Panc1 (cell line): ENCODE results near the gene RHOG. TPM values are rescaled to one million over a fixed set of nuclear protein-coding genes. Genes with fewer than 3 reads are reported as not detected.

Source experiments
- ATAC-seq: fragments of 200-7000 bp; cut with Tn5 transposase; 2 replicates; pipeline ENCODE4 v1.9.1; 2020; ENCODE audit warnings: mild to moderate bottlenecking, moderate library complexity
- BruUV-seq: library from RNA; stranded (reverse); fragments of 400-500 nt; replicated peaks from 2 replicates; lab custom pipeline; 2021; lab: Mats Ljungman, UMichigan
- CTCF ChIA-PET: fragments of 300-600 bp; sonication (Branson Sonifier 250); formaldehyde crosslinking; loops from one replicate; lab custom pipeline; 2022; ENCODE audit warnings: antibody characterized with exemption; lab: Charles Lee
- POLR2A ChIA-PET: fragments of 300-600 bp; sonication (Branson Sonifier 250); formaldehyde crosslinking; loops from one replicate; lab custom pipeline; 2022; ENCODE audit warnings: antibody characterized with exemption; lab: Charles Lee
- DNase-seq: peaks from one replicate; pipeline ENCODE4 v3.0.0-alpha.2; 2010; ENCODE audit warnings: low read depth, low spot score
- H3K27ac ChIP-seq: 2 replicates; pipeline ENCODE4 v1.5.1; 2011; ENCODE audit warnings: mild to moderate bottlenecking, low read length, inconsistent platforms
- H3K27me3 ChIP-seq: fragments of 200-500 bp; sonication (Bioruptor generic); 2 replicates; pipeline ENCODE4 v1.6.0; 2014; ENCODE audit warnings: low read length, inconsistent platforms; ENCODE audit not compliant: control insufficient read depth, insufficient read depth
- H3K36me3 ChIP-seq: fragments of 200-500 bp; sonication (Bioruptor generic); 2 replicates; pipeline ENCODE4 v1.5.1; 2014; ENCODE audit warnings: inconsistent platforms, mild to moderate bottlenecking, low read length, moderate library complexity; ENCODE audit not compliant: control insufficient read depth, insufficient read depth
- H3K4me1 ChIP-seq: 2 replicates; pipeline ENCODE4 v1.5.1; 2011; ENCODE audit warnings: inconsistent platforms, mild to moderate bottlenecking, low read length, moderate library complexity; ENCODE audit not compliant: control insufficient read depth, insufficient read depth
- H3K4me3 ChIP-seq, 2 experiments: 2 replicates each; pipeline ENCODE4 v1.5.1; 2011 to 2012; ENCODE audit warnings: low read depth in 2 of 2, low read length in 2 of 2, mild to moderate bottlenecking in 2 of 2, inconsistent platforms in 1 of 2, moderate library complexity in 1 of 2
- H3K9me3 ChIP-seq: fragments of 200-500 bp; sonication (Bioruptor generic); 2 replicates; pipeline ENCODE4 v1.5.1; 2014; ENCODE audit warnings: low read depth, mild to moderate bottlenecking, inconsistent platforms, low read length, moderate library complexity; ENCODE audit not compliant: control insufficient read depth, insufficient read depth
- CTCF ChIP-seq: fragments of 450-650 bp; IDR thresholded peaks from 2 replicates; pipeline ENCODE4 v1.5.1; 2017; ENCODE audit warnings: mild to moderate bottlenecking
- POLR2AphosphoS5 ChIP-seq: IDR thresholded peaks from 2 replicates; pipeline ENCODE4 v1.6.1; 2012; ENCODE audit warnings: mild to moderate bottlenecking, low read depth, low read length, moderate library complexity
- SIN3A ChIP-seq: IDR thresholded peaks from 2 replicates; pipeline ENCODE4 v1.6.1; 2012; ENCODE audit warnings: low read depth, mild to moderate bottlenecking, low read length, moderate library complexity, borderline replicate concordance; ENCODE audit not compliant: insufficient read depth
- TCF7L2 ChIP-seq: IDR thresholded peaks from 2 replicates; pipeline ENCODE4 v1.6.1; 2011; ENCODE audit warnings: mild to moderate bottlenecking, low read depth, low read length, inconsistent platforms
- in situ Hi-C: cut with HindIII; loops from 2 replicates; pipeline ENCODE4 v1.10.0; 2016; ENCODE audit warnings: low sequenced_read_pairs, low pct_unique_long_range_greater_than_20kb
- intact Hi-C: fragments of 100-400 bp; cut with micrococcal nuclease; formaldehyde crosslinking; loops from one replicate; pipeline ENCODE4 v1.10.0; 2022; ENCODE audit not compliant: unreplicated experiment
- total RNA-seq: library from RNA; stranded (reverse); gene quantifications from one replicate; pipeline ENCODE4 v1.2.1, GENCODE V29; 2021; ENCODE audit not compliant: unreplicated experiment
- TF ChIP-seq, protein P1 (sequence below), 2 experiments: IDR thresholded peaks; 2 replicates each; pipeline ENCODE4 v1.6.1; 2011 to 2012; ENCODE audit warnings: low read depth in 2 of 2, control low read depth in 1 of 2, low read length in 1 of 2, mild to moderate bottlenecking in 1 of 2, moderate library complexity in 1 of 2; ENCODE audit not compliant: insufficient read depth in 1 of 2

Gene RHOG
- total RNA-seq, 1 experiment from 2014 or later = 156 TPM

DNA sequence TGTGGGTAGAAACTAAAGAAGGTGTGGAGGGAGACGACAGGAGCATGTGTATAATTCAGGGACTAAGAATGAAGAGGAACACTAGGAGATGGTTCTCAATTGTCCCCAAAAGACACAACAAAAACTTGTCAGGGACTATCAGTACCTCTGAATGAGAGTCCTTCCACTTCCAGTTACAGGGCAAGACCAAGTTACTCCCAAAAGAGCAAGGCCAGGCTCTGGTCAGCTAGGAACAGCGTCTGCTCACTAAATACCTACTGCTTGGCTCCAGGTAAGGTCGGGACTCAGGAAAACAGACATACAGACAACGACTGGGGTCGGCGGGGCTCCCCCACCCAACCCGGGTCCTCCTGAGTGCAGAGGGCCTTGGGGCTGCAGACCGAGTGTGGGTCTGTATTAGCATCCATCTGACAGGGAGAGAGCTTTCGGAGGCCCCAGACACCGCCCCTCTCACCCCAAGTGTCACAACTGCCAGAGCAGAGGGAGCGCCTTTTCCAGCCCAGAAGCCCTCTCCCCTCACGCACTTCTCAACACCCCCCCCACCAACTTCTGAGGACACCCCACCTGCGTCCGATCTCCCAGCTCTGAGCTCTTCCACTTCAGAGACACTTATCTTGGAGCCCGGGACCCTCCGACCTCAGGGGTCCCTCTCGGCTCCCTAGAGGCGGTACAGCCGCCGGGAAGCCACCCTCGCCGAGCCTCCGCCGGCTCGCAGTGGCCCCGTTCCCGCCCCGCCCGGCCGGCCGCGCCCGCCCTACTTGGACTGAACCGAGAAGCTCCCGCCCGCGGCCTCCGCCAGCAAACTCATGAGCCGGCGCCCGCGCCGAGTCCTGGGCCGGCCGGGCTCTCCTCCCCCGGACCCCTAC lies 522 bp downstream of the RHOG start:
- ChIA-PET POLR2A (interaction anchor here (0.5 to 0.7 kb wide), 5 partner anchors 15 to 138 kb away, joined by 3 to 6 read pairs (median 4); partner anchors contain the start of gene NUP98), CTCF (interaction anchor here (0.6 to 2.7 kb wide), 8 partner anchors 9 to 232 kb away, joined by 3 to 33 read pairs (median 6); partner anchors contain the start of gene STIM1)
- no TSS peak for BruUV-seq
- H3K27ac ChIP-seq = peak overlapping the region; percentile 89
- in situ Hi-C loops = no loop called here
- H3K36me3 ChIP-seq = no peaks in the 10 kb centered on the region
- no peaks in the 10 kb centered on the region for H3K9me3 ChIP-seq
- H3K27me3 ChIP-seq = no peaks in the 10 kb centered on the region
- H3K4me3 ChIP-seq = peak overlapping the region; percentile 62 to 67
- H3K4me1 ChIP-seq = peaks cover 42% of the 10 kb centered on the region
- intact Hi-C loops = no loop called here
- ATAC-seq (peak; percentile 54), DNase-seq (no peak)
- TF ChIP-seq SIN3A = peak; percentile 72; the same call in 1 of the 2 replicates
- no peak for TF ChIP-seq TCF7L2
- TF ChIP-seq CTCF = no peak
- TF ChIP-seq, protein P1, sequence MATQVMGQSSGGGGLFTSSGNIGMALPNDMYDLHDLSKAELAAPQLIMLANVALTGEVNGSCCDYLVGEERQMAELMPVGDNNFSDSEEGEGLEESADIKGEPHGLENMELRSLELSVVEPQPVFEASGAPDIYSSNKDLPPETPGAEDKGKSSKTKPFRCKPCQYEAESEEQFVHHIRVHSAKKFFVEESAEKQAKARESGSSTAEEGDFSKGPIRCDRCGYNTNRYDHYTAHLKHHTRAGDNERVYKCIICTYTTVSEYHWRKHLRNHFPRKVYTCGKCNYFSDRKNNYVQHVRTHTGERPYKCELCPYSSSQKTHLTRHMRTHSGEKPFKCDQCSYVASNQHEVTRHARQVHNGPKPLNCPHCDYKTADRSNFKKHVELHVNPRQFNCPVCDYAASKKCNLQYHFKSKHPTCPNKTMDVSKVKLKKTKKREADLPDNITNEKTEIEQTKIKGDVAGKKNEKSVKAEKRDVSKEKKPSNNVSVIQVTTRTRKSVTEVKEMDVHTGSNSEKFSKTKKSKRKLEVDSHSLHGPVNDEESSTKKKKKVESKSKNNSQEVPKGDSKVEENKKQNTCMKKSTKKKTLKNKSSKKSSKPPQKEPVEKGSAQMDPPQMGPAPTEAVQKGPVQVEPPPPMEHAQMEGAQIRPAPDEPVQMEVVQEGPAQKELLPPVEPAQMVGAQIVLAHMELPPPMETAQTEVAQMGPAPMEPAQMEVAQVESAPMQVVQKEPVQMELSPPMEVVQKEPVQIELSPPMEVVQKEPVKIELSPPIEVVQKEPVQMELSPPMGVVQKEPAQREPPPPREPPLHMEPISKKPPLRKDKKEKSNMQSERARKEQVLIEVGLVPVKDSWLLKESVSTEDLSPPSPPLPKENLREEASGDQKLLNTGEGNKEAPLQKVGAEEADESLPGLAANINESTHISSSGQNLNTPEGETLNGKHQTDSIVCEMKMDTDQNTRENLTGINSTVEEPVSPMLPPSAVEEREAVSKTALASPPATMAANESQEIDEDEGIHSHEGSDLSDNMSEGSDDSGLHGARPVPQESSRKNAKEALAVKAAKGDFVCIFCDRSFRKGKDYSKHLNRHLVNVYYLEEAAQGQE (IDR thresholded peaks at IDR 0.05; ENCODE audit: insufficient read depth in 1 of 2, low read depth in 2 of 2, low read length in 1 of 2) = no peak
- no peak for TF ChIP-seq POLR2AphosphoS5

GRCh38 chr11:3838504-3838903 lies 2.3 kb downstream of the RHOG start:
- no peak for ATAC-seq
- H3K27ac ChIP-seq = peak overlapping the region; percentile 5; the same call in 1 of the 2 replicates
- no peaks in the 10 kb centered on the region for H3K9me3 ChIP-seq
- peaks cover 43% of the 10 kb centered on the region for H3K4me1 ChIP-seq
- in situ Hi-C loops (no loop called here), intact Hi-C loops (no loop called here)
- BruUV-seq = no TSS peak
- no peaks in the 10 kb centered on the region for H3K27me3 ChIP-seq
- no peak for DNase-seq
- H3K36me3 ChIP-seq = 0 out of 2 replicates have a peak, but pooled peaks cover 2% of the 10 kb centered on the region
- TF ChIP-seq TCF7L2 = no peak
- TF ChIP-seq, protein P1 (IDR thresholded peaks at IDR 0.05; ENCODE audit: insufficient read depth in 1 of 2, low read depth in 2 of 2, low read length in 1 of 2) = no peak
- no peak for TF ChIP-seq CTCF
- no peak for TF ChIP-seq SIN3A
- no peak for TF ChIP-seq POLR2AphosphoS5
- no peak overlapping the region for H3K4me3 ChIP-seq
- ChIA-PET POLR2A (interaction anchor here (0.6 kb wide), 2 partner anchors 16 to 41 kb away, joined by 3 to 4 read pairs; no protein-coding TSS in a partner anchor), CTCF (no interaction called here)
